Mucosa of descending colon (tissue), 3 donors: Measurements from ENCODE around the gene SSBP1. TPM values are rescaled to one million over a fixed set of nuclear protein-coding genes. Genes with fewer than 3 reads are reported as not detected.

Experiments used
- ATAC-seq: fragments of 200-7000 bp; cut with Tn5 transposase; one replicate; pipeline ENCODE4 v1.9.1; 2020; ENCODE audit warnings: mild to moderate bottlenecking, moderate library complexity
- DNase-seq, 3 donors: peaks; one replicate each; pipeline ENCODE4 v3.0.0-alpha.2; 2020
- H3K36me3 ChIP-seq: fragments of 200-600 bp; one replicate; pipeline ENCODE4 v1.8.0; 2021; ENCODE audit warnings: low read depth, mild to moderate bottlenecking
- H3K4me1 ChIP-seq: fragments of 200-600 bp; one replicate; pipeline ENCODE4 v1.8.0; 2021; ENCODE audit warnings: low read depth, mild to moderate bottlenecking
- H3K4me3 ChIP-seq: fragments of 200-600 bp; one replicate; pipeline ENCODE4 v1.8.0; 2021; ENCODE audit warnings: mild to moderate bottlenecking
- H3K9me3 ChIP-seq: fragments of 200-600 bp; one replicate; pipeline ENCODE4 v1.8.0; 2021; ENCODE audit warnings: mild to moderate bottlenecking
- intact Hi-C, 2 donors: fragments of 100-400 bp; cut with DNase I in 1 of 2; cut with micrococcal nuclease in 1 of 2; formaldehyde crosslinking; loops; one replicate each; pipeline versions ENCODE4 v1.11.0 to v1.11.1; 2022; cut with DNase I, micrococcal nuclease
- total RNA-seq, 3 donors: library from RNA; stranded (reverse); fragmentation: NEBNext Ultra II Directional in 2 of 3; extraction: Animal tissue kit (Norgen Biotek cat#: 25700) in 2 of 3; gene quantifications; one replicate each; pipeline versions ENCODE4 v1.2.1 to v1.2.4, GENCODE V29; 2021 to 2023
- TF ChIP-seq, protein P1 (sequence below): fragments of 200-600 bp; IDR thresholded peaks from one replicate; pipeline ENCODE4 v1.8.0; 2022; ENCODE audit warnings: antibody characterized with exemption, mild to moderate bottlenecking
- donor health status: DM: no; HTN: no; CAD: no; lungs with moderate emphysema.
- donor health status: DM: no; HTN: no; CAD: no.
- donor health status: DM: no; HTN: yes; CAD: no.

Gene SSBP1
- total RNA-seq, 3 donors from 2014 or later: 67.3 to 96.4 (median 81.6) TPM

GRCh38 chr7:141695803-141696289 is 42.3 kb upstream of the SSBP1 start:
- DNase-seq: peak; percentile 54 to 71 (median 57)
- TF ChIP-seq, protein P1, sequence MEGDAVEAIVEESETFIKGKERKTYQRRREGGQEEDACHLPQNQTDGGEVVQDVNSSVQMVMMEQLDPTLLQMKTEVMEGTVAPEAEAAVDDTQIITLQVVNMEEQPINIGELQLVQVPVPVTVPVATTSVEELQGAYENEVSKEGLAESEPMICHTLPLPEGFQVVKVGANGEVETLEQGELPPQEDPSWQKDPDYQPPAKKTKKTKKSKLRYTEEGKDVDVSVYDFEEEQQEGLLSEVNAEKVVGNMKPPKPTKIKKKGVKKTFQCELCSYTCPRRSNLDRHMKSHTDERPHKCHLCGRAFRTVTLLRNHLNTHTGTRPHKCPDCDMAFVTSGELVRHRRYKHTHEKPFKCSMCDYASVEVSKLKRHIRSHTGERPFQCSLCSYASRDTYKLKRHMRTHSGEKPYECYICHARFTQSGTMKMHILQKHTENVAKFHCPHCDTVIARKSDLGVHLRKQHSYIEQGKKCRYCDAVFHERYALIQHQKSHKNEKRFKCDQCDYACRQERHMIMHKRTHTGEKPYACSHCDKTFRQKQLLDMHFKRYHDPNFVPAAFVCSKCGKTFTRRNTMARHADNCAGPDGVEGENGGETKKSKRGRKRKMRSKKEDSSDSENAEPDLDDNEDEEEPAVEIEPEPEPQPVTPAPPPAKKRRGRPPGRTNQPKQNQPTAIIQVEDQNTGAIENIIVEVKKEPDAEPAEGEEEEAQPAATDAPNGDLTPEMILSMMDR: no peak
- peaks cover 21% of the 10 kb centered on the region for H3K4me1 ChIP-seq
- peak; percentile 90 for ATAC-seq
- no peaks in the 10 kb centered on the region for H3K36me3 ChIP-seq
- no peaks in the 10 kb centered on the region for H3K9me3 ChIP-seq
- intact Hi-C loops: no loop called here
- H3K4me3 ChIP-seq: no peak overlapping the region

DNA sequence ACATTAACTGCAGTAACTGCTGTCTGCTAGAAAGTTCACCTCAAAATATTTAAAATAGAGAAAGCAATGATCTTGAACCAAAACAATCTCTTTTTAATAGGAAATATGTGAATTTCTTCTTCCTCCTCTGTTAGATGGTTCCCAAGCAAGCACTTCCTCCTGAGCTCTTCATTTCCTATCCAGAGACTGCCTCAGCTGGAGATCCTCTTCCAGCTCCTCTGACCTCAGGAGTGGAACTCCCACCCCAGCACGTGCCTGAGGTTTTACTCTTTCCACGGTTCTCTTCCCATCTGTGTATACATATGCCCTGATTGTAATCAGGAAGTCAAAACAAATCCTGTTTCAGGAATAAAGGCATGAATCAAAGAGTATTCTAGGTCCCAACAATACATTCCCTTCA is 41.8 kb upstream of the SSBP1 start:
- no peak for DNase-seq
- peaks cover 23% of the 10 kb centered on the region for H3K4me1 ChIP-seq

GRCh38 chr7:141697211-141697871 is 40.8 kb upstream of the SSBP1 start:
- intact Hi-C loops: no loop called here
- Histone ChIP-seq H3K36me3 (no peaks in the 10 kb centered on the region), H3K4me3 (no peak overlapping the region), H3K9me3 (no peaks in the 10 kb centered on the region), H3K4me1 (peaks cover 23% of the 10 kb centered on the region)
- no peak for ATAC-seq
- TF ChIP-seq, protein P1: no peak
- no peak for DNase-seq

More for the DNA sequence above, 41.8 kb upstream of the SSBP1 start:
- Histone ChIP-seq H3K4me3 (no peak overlapping the region), H3K9me3 (no peaks in the 10 kb centered on the region), H3K36me3 (no peaks in the 10 kb centered on the region)
- TF ChIP-seq, protein P1: no peak
- intact Hi-C loops: no loop called here
- no peak for ATAC-seq

- peaks cover 30% of the 10 kb centered on the region for H3K4me1 ChIP-seq
- intact Hi-C loops: no loop called here
Observed at GRCh38 chr7:141698247-141699015, 39.7 kb upstream of the SSBP1 start.

GRCh38 chr7:141699860-141700259 is 38.3 kb upstream of the SSBP1 start:
- no peak overlapping the region for H3K4me3 ChIP-seq
- intact Hi-C loops: loop anchor here in 1 of 2 donors (5.0 kb wide), 1 partner anchor 37 kb away; the partner anchor contains the start of gene SSBP1
- H3K4me1 ChIP-seq: peaks cover 30% of the 10 kb centered on the region

More at GRCh38 chr7:141698247-141699015, 39.7 kb upstream of the SSBP1 start:
- TF ChIP-seq, protein P1: no peak
- H3K4me3 ChIP-seq: no peak overlapping the region
- ATAC-seq (no peak), DNase-seq (no peak)
- no peaks in the 10 kb centered on the region for H3K9me3 ChIP-seq
- no peaks in the 10 kb centered on the region for H3K36me3 ChIP-seq

More at GRCh38 chr7:141699860-141700259, 38.3 kb upstream of the SSBP1 start:
- Histone ChIP-seq H3K36me3 (no peaks in the 10 kb centered on the region), H3K9me3 (no peaks in the 10 kb centered on the region)
- TF ChIP-seq, protein P1: no peak
- DNase-seq: no peak
- no peak for ATAC-seq
